ENCODE measurements around the gene SPRR2G.
"Not testable (repeated sequence)": the region's sequence is repeated elsewhere in the genome, so short reads cannot be mapped to it uniquely, and the experiment has no call there.

Gene SPRR2G

GRCh38 chr1:153150846-153151245 is at the start of gene SPRR2G:
SPRR2G (minus strand) TSS chr1:153150890; CDS start chr1:153150110, 780 bp downstream.
- FAIRE-seq: no peak

- FAIRE-seq: no peak
Measured at GRCh38 chr1:153195216-153195615, 44.5 kb upstream of the SPRR2G start.

GRCh38 chr1:153194331-153195050 is 43.8 kb upstream of the SPRR2G start:
- no peak for FAIRE-seq

- no peak for FAIRE-seq
Measured at GRCh38 chr1:153192697-153193096, 42.0 kb upstream of the SPRR2G start.

- no peak for FAIRE-seq
Measured at GRCh38 chr1:153190373-153190772, 39.7 kb upstream of the SPRR2G start.

GRCh38 chr1:153188301-153188700 is 37.6 kb upstream of the SPRR2G start:
- FAIRE-seq: not testable (repeated sequence)

GRCh38 chr1:153180556-153180955 is 29.9 kb upstream of the SPRR2G start:
- no peak for FAIRE-seq

GRCh38 chr1:153178922-153179321 is 28.2 kb upstream of the SPRR2G start:
- FAIRE-seq: no peak

GRCh38 chr1:153174624-153175023 is 23.9 kb upstream of the SPRR2G start:
- FAIRE-seq: no peak

- no peak for FAIRE-seq
Measured at GRCh38 chr1:153168686-153169085, 18.0 kb upstream of the SPRR2G start.

- no peak for FAIRE-seq
Measured at GRCh38 chr1:153155541-153155940, 4.9 kb upstream of the SPRR2G start.

- FAIRE-seq: no peak
Measured at GRCh38 chr1:153152481-153152880, 1.8 kb upstream of the SPRR2G start.

- no peak for FAIRE-seq
Measured at GRCh38 chr1:153141377-153141776, 9.3 kb downstream of the SPRR2G start.

GRCh38 chr1:153140484-153140883 is 10.2 kb downstream of the SPRR2G start:
- FAIRE-seq: no peak

GRCh38 chr1:153133743-153134142 is 16.9 kb downstream of the SPRR2G start:
- FAIRE-seq: no peak

- FAIRE-seq: no peak
Measured at GRCh38 chr1:153133267-153133666, 17.4 kb downstream of the SPRR2G start.

- not testable (repeated sequence) for FAIRE-seq
Measured at GRCh38 chr1:153128688-153129087, 22.0 kb downstream of the SPRR2G start.

GRCh38 chr1:153127296-153127695 is 23.4 kb downstream of the SPRR2G start:
- no peak for FAIRE-seq

GRCh38 chr1:153125536-153125935 is 25.2 kb downstream of the SPRR2G start:
- FAIRE-seq: no peak

GRCh38 chr1:153123793-153124192 is 26.9 kb downstream of the SPRR2G start:
- FAIRE-seq: not testable (repeated sequence)

GRCh38 chr1:153122831-153123421 is 27.8 kb downstream of the SPRR2G start:
- FAIRE-seq: no peak

- no peak for FAIRE-seq
Measured at GRCh38 chr1:153120945-153121344, 29.7 kb downstream of the SPRR2G start.

GRCh38 chr1:153119491-153119971 is 31.2 kb downstream of the SPRR2G start:
- no peak for FAIRE-seq

GRCh38 chr1:153115264-153115663 is 35.4 kb downstream of the SPRR2G start:
- FAIRE-seq: not testable (repeated sequence)

Data from colon (tissue), 2 donors.